ENCODE measurements around the gene OSBP. TPM values are rescaled to one million over a fixed set of nuclear protein-coding genes. Genes with fewer than 3 reads are reported as not detected.

OSBP gene
- total RNA-seq, 1 donor from 2014 or later, result 38.0 TPM

DNA sequence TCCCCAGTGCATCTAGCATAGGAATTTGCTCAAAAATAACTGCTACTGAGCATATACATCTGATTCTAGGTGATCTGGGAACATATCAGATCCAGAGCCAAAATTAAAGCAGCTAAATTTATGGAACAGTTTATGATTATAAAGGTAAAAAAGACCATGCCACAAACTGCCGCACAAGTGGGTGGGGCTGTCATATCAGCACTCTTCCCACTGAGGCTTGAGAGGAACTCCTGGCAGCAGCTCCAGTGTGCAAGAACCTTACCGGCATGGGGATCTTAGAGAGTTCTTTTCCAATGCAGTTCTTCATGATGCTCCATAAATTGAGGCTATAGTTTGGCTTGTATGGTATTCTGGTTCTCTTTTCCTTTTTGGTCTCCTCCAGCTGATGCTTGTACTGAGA lies 15.3 kb downstream of the OSBP start:
- CTCF ChIA-PET, result no interaction called here
- intact Hi-C loops (cut with micrococcal nuclease), result no loop called here
- Mint-ChIP-seq H3K9me3 (no peaks in the 10 kb centered on the region), H3K27ac (no peak overlapping the region), H3K4me3 (no peak overlapping the region), H3K36me3 (ENCODE audit: low read depth) (peaks cover 90% of the 10 kb centered on the region), H3K27me3 (no peaks in the 10 kb centered on the region), H3K4me1 (no peaks in the 10 kb centered on the region)
- no peak for DNase-seq
- ATAC-seq (ENCODE audit: low read depth), result no peak
- TF ChIP-seq, protein P1, sequence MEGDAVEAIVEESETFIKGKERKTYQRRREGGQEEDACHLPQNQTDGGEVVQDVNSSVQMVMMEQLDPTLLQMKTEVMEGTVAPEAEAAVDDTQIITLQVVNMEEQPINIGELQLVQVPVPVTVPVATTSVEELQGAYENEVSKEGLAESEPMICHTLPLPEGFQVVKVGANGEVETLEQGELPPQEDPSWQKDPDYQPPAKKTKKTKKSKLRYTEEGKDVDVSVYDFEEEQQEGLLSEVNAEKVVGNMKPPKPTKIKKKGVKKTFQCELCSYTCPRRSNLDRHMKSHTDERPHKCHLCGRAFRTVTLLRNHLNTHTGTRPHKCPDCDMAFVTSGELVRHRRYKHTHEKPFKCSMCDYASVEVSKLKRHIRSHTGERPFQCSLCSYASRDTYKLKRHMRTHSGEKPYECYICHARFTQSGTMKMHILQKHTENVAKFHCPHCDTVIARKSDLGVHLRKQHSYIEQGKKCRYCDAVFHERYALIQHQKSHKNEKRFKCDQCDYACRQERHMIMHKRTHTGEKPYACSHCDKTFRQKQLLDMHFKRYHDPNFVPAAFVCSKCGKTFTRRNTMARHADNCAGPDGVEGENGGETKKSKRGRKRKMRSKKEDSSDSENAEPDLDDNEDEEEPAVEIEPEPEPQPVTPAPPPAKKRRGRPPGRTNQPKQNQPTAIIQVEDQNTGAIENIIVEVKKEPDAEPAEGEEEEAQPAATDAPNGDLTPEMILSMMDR (IDR thresholded peaks at IDR 0.05), result no peak
- POLR2A ChIA-PET, result interaction anchor here (0.6 kb wide), 2 partner anchors 69 to 345 kb away, joined by 4 read pairs; no protein-coding TSS in a partner anchor

DNA sequence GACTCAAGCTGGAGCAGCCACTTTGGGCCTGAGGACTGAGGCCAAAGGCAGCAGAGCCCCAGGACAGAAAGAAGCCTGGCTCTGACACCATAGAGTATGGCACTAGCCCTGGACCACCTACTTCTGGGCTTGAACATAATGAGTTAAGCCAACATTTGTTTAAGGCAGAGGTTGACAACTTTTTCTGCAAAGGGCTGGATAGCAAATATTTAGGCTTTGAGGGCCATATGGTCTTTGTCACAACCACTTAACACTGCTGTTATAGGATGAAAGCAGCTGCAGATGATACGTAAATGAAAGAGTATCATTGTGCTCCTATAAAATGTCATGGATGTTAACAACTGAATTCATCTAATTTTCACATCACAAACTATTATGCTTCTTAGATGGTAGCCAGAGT lies 16.6 kb downstream of the OSBP start:
- ATAC-seq (ENCODE audit: low read depth) (no peak), DNase-seq (no peak)
- H3K4me1 Mint-ChIP-seq, result no peaks in the 10 kb centered on the region
- peaks cover 96% of the 10 kb centered on the region for H3K36me3 Mint-ChIP-seq (ENCODE audit: low read depth)
- H3K27ac Mint-ChIP-seq, result no peak overlapping the region
- no peaks in the 10 kb centered on the region for H3K9me3 Mint-ChIP-seq
- ChIA-PET CTCF (no interaction called here), POLR2A (interaction anchor here (1.1 to 1.2 kb wide), 2 partner anchors 10 to 17 kb away, joined by 3 read pairs; no protein-coding TSS in a partner anchor)
- TF ChIP-seq, protein P1 (IDR thresholded peaks at IDR 0.05), result no peak
- H3K4me3 Mint-ChIP-seq, result no peak overlapping the region
- intact Hi-C loops (cut with micrococcal nuclease), result no loop called here
- H3K27me3 Mint-ChIP-seq, result no peaks in the 10 kb centered on the region

DNA sequence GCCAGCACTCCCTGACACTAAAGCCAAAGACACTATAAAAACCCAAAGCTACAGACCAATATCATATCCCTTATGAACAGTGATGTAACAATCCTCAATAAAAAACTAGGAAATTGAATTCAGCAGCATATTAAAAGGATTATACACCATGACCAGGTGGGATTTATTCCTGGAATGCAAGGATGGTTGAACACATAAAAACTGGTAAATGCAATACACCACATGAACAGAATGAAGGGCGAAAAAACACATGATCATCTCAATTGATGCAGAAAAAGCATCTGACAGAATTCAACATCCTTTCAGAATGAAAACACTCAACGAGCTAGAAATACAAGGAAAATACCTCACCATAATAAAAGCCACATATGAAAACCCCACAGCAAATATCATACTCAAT lies 31.3 kb downstream of the OSBP start:
- CTCF ChIA-PET, result no interaction called here

GRCh38 chr11:59582006-59582405 lies 33.6 kb downstream of the OSBP start:
- Mint-ChIP-seq H3K4me1 (peaks cover 4% of the 10 kb centered on the region), H3K9me3 (peaks cover 8% of the 10 kb centered on the region), H3K36me3 (ENCODE audit: low read depth) (peaks cover 73% of the 10 kb centered on the region), H3K27me3 (no peaks in the 10 kb centered on the region), H3K4me3 (no peak overlapping the region), H3K27ac (peak overlapping the region; percentile 24)
- TF ChIP-seq, protein P1 (IDR thresholded peaks at IDR 0.05), result no peak
- POLR2A ChIA-PET, result interaction anchor here (0.5 kb wide), 1 partner anchor 88 kb away, joined by 3 read pairs; no protein-coding TSS in a partner anchor
- DNase-seq (no peak), ATAC-seq (ENCODE audit: low read depth) (no peak)
- CTCF ChIA-PET, result no interaction called here
- intact Hi-C loops (cut with micrococcal nuclease), result no loop called here

More for the DNA sequence above, 31.3 kb downstream of the OSBP start:
- TF ChIP-seq, protein P1 (IDR thresholded peaks at IDR 0.05), result no peak
- no peak overlapping the region for H3K27ac Mint-ChIP-seq
- no peak for DNase-seq
- H3K27me3 Mint-ChIP-seq, result no peaks in the 10 kb centered on the region
- no peaks in the 10 kb centered on the region for H3K4me1 Mint-ChIP-seq
- no peak overlapping the region for H3K4me3 Mint-ChIP-seq
- intact Hi-C loops (cut with micrococcal nuclease), result no loop called here
- peaks cover 8% of the 10 kb centered on the region for H3K9me3 Mint-ChIP-seq
- peaks cover 71% of the 10 kb centered on the region for H3K36me3 Mint-ChIP-seq (ENCODE audit: low read depth)
- ATAC-seq (ENCODE audit: low read depth), result no peak
- POLR2A ChIA-PET, result interaction anchor here (0.7 kb wide), 1 partner anchor 1619 kb away, joined by 9 read pairs; no protein-coding TSS in a partner anchor

GRCh38 chr11:59578369-59578768 lies 37.2 kb downstream of the OSBP start:
- no peak for DNase-seq
- Mint-ChIP-seq H3K27me3 (no peaks in the 10 kb centered on the region), H3K4me3 (no peak overlapping the region), H3K9me3 (no peaks in the 10 kb centered on the region), H3K27ac (no peak overlapping the region), H3K4me1 (peaks cover 4% of the 10 kb centered on the region), H3K36me3 (ENCODE audit: low read depth) (peaks cover 75% of the 10 kb centered on the region)
- ATAC-seq (ENCODE audit: low read depth), result no peak
- intact Hi-C loops (cut with micrococcal nuclease), result no loop called here
- ChIA-PET CTCF (no interaction called here), POLR2A (interaction anchor here (1.0 kb wide), 1 partner anchor 38 kb away, joined by 3 read pairs; the partner anchor contains the start of gene OSBP)
- TF ChIP-seq, protein P1 (IDR thresholded peaks at IDR 0.05), result no peak
